PFSK-1 (cell line): ENCODE results near the gene SATB1. TPM values are rescaled to one million over a fixed set of nuclear protein-coding genes. Genes with fewer than 3 reads are reported as not detected.

Source experiments
- FOXP2 ChIP-seq: optimal IDR thresholded peaks from 2 replicates; pipeline ENCODE3; 2011; ENCODE audit warnings: borderline replicate concordance, control low read depth, inconsistent platforms; ENCODE audit not compliant: insufficient read depth; ENCODE audit errors: extremely low read length, extremely low read depth
- POLR2AphosphoS5 ChIP-seq: IDR thresholded peaks from 2 replicates; pipeline ENCODE4 v1.6.1; 2012; ENCODE audit warnings: low read depth, mild to moderate bottlenecking, control low read depth, low read length, moderate library complexity
- REST ChIP-seq, 2 experiments: IDR thresholded peaks; 2 replicates each; pipeline versions ENCODE4 v1.6.1 to v1.8.0; 2011 to 2012; ENCODE audit warnings: low read depth in 2 of 2, low read length in 2 of 2, control low read depth in 1 of 2, inconsistent platforms in 1 of 2, mild to moderate bottlenecking in 1 of 2, moderate library complexity in 1 of 2; ENCODE audit not compliant: insufficient read depth in 1 of 2
- SIN3A ChIP-seq: IDR thresholded peaks from 2 replicates; pipeline ENCODE4 v1.6.1; 2012; ENCODE audit warnings: mild to moderate bottlenecking, low read length, moderate library complexity, borderline replicate concordance; ENCODE audit not compliant: insufficient read depth
- TAF1 ChIP-seq: IDR thresholded peaks from 2 replicates; pipeline ENCODE4 v1.6.1; 2012; ENCODE audit warnings: low read length, control low read depth, borderline replicate concordance; ENCODE audit not compliant: insufficient read depth
- polyA plus RNA-seq: library from polyadenylated mRNA; unstranded; fragments of >200 nt; gene quantifications from one replicate; pipeline ENCODE4 v1.2.1, GENCODE V29; 2012; ENCODE audit warnings: low read depth, missing spikeins; ENCODE audit not compliant: insufficient read length

SATB1 gene
- polyA plus RNA-seq, result 0.34 TPM

DNA sequence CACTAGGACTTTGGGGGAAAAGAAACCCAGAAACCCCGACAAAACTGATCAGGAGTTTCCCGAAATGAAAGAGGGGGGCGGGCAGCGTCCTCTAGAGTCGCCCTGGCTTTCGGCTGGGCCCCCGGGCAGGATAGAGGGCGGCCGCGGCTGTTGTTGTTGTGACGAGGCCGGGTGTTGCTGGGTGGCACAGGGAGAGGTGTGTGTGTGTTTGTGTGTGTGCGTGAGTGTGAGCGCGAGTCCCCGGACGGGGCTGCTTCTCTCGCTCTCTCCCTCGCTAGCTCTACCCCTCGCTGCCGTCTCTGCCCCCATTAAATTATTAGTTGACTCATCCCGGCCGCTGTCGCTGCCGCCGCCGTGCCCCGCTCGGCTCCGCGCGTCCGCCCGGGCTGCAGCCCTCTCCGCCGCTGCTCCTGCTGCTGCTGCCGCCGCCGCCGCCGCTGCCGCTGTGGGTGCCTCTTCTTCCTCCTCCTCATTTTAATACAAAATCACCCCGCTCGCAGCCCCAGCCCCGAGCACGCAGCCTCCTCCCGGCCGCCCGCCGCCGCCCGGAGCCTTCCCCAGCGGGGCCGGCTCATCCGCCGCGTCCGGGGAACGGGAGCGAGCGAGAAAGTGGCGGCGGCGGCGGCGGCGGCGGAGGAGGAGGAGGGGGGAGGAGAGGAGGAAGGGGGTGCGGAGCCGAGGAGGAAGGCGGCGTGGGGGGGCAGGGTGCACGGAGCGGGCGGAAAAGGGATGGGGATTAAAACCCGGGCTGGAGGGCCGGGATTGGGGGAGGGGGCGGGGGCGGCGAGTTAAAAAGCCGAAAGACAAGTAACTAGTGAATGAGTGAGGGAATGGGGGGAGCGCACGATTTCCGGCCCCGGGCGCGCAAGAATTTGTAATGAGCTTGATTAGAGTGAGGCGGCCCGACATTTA is at the start of gene SATB1:
TSS of gene SATB1 (minus strand) at position 611 of the 912 bp plus-strand sequence. CDS start 4,372 bp downstream, outside the sequence.
- TF ChIP-seq SIN3A (no peak), TAF1 (no peak), POLR2AphosphoS5 (no peak), FOXP2 (no peak), REST (IDR thresholded peaks at IDR 0.05; ENCODE audit: insufficient read depth in 1 of 2, low read depth in 2 of 2, low read length in 2 of 2) (no peak)

DNA sequence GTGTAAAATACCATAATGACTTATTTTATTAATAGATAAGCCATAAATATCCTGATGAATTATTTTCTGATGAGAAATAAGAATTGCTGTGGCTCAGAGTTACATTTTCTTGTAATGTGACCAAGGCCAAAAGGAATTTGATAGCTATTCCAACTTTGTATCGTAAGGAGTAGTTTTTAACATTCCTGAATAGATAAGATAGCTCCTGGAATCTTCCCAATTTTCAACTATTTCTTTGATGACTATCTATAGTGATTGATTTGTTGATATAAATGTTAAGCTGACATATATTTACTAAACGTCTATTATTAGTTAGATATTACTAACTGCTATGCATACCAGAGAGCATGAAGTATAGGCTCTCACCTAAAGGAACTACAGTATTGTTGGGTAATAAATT is 49.1 kb upstream of the SATB1 start:
- no peak for TF ChIP-seq REST (IDR thresholded peaks at IDR 0.05; ENCODE audit: insufficient read depth in 1 of 2, low read depth in 2 of 2, low read length in 2 of 2)
- no peak for TF ChIP-seq SIN3A
- no peak for TF ChIP-seq TAF1
- no peak for TF ChIP-seq FOXP2
- TF ChIP-seq POLR2AphosphoS5, result no peak

DNA sequence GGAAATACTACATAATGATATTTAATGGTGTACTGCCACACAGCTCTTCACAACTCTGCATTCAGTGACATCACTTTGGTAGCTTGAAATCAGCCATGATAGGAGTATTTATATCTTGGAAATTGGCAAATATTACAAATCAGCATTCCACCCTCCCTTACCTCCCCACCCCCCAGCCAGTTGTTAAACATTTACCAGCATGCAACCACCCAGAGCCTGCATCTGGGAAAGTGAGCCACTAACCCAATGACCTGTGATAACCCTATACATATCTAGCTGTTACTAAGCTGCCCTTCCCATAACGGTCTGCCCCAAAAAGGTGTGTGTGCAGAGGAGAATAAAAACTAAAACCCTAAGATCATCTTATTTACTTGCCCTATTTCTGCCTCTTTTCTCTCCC is 44.6 kb upstream of the SATB1 start:
- TF ChIP-seq FOXP2 (no peak), REST (IDR thresholded peaks at IDR 0.05; ENCODE audit: insufficient read depth in 1 of 2, low read depth in 2 of 2, low read length in 2 of 2) (no peak), SIN3A (no peak)

DNA sequence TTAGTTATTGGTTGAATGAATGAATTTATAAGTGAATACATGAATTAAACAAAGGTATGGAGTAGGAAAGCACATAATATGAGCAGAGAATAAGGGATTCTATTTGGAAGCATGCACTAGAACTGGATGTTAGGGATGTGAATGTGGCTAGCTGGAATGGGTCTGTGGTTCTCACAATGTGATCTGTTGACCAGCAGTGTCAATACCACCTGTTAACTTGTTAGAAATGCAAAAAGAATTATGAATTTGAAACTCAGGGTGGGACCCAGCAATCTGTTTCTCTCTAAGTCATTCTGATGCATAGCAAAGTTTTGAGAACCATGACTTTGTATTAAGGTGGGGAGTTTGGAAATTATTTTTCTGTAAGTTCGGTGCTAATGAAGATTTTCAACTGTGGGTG is 41.0 kb upstream of the SATB1 start:
- TF ChIP-seq SIN3A (no peak), POLR2AphosphoS5 (no peak), REST (IDR thresholded peaks at IDR 0.05; ENCODE audit: insufficient read depth in 1 of 2, low read depth in 2 of 2, low read length in 2 of 2) (no peak), TAF1 (no peak), FOXP2 (no peak)
